Measurements from ENCODE around the gene NDUFB4.
"Not testable (repeated sequence)": the region's sequence is repeated elsewhere in the genome, so short reads cannot be mapped to it uniquely, and the experiment has no call there.

Gene NDUFB4

GRCh38 chr3:120614765-120615164, 18.6 kb downstream of the NDUFB4 start:
- Histone ChIP-seq H3K4me1 (ENCODE audit: control insufficient read depth, insufficient read depth, low read length) (no peaks in the 10 kb centered on the region), H3K9me3 (ENCODE audit: control insufficient read depth, insufficient read depth, low read length) (no peaks in the 10 kb centered on the region), H3K27me3 (ENCODE audit: control insufficient read depth, insufficient read depth, low read length) (no peaks in the 10 kb centered on the region), H3K27ac (ENCODE audit: low read length) (no peak overlapping the region), H3K4me3 (ENCODE audit: low read length) (no peak overlapping the region), H3K36me3 (ENCODE audit: control insufficient read depth, insufficient read depth, low read length) (no peaks in the 10 kb centered on the region)
- WGBS (ENCODE audit: insufficient coverage, insufficient read length), result no CpG with 5 or more reads among the region's 8 CpGs
- no peak for DNase-seq (ENCODE audit: low read depth, low spot score)

GRCh38 chr3:120615847-120616609, 19.9 kb downstream of the NDUFB4 start:
- Histone ChIP-seq H3K36me3 (ENCODE audit: control insufficient read depth, insufficient read depth, low read length) (no peaks in the 10 kb centered on the region), H3K9me3 (ENCODE audit: control insufficient read depth, insufficient read depth, low read length) (no peaks in the 10 kb centered on the region), H3K4me1 (ENCODE audit: control insufficient read depth, insufficient read depth, low read length) (no peaks in the 10 kb centered on the region), H3K27me3 (ENCODE audit: control insufficient read depth, insufficient read depth, low read length) (no peaks in the 10 kb centered on the region), H3K4me3 (ENCODE audit: low read length) (no peak overlapping the region), H3K27ac (ENCODE audit: low read length) (no peak overlapping the region)
- WGBS (ENCODE audit: insufficient coverage, insufficient read length), result no CpG with 5 or more reads among the region's 13 CpGs
- no peak for DNase-seq (ENCODE audit: low read depth, low spot score)

- not testable (repeated sequence) for H3K27me3 ChIP-seq (ENCODE audit: control insufficient read depth, insufficient read depth, low read length); H3K27ac ChIP-seq (ENCODE audit: low read length); H3K4me3 ChIP-seq (ENCODE audit: low read length); H3K4me1 ChIP-seq (ENCODE audit: control insufficient read depth, insufficient read depth, low read length); H3K36me3 ChIP-seq (ENCODE audit: control insufficient read depth, insufficient read depth, low read length); H3K9me3 ChIP-seq (ENCODE audit: control insufficient read depth, insufficient read depth, low read length); DNase-seq (ENCODE audit: low read depth, low spot score)
- no CpG with 5 or more reads among the region's 8 CpGs for WGBS (ENCODE audit: insufficient coverage, insufficient read length)
Measured at GRCh38 chr3:120616745-120617144, 20.6 kb downstream of the NDUFB4 start.

- DNase-seq (ENCODE audit: low read depth, low spot score), result no peak
- Histone ChIP-seq H3K4me1 (ENCODE audit: control insufficient read depth, insufficient read depth, low read length) (no peaks in the 10 kb centered on the region), H3K4me3 (ENCODE audit: low read length) (no peak overlapping the region), H3K27me3 (ENCODE audit: control insufficient read depth, insufficient read depth, low read length) (no peaks in the 10 kb centered on the region), H3K9me3 (ENCODE audit: control insufficient read depth, insufficient read depth, low read length) (no peaks in the 10 kb centered on the region; the same call in 1 of the 2 replicates), H3K36me3 (ENCODE audit: control insufficient read depth, insufficient read depth, low read length) (no peaks in the 10 kb centered on the region), H3K27ac (ENCODE audit: low read length) (no peak overlapping the region)
- WGBS (ENCODE audit: insufficient coverage, insufficient read length), result no CpG with 5 or more reads among the region's 3 CpGs
Measured at GRCh38 chr3:120622457-120622856, 26.3 kb downstream of the NDUFB4 start.

- no peaks in the 10 kb centered on the region for H3K36me3 ChIP-seq (ENCODE audit: control insufficient read depth, insufficient read depth, low read length)
- no peak for DNase-seq (ENCODE audit: low read depth, low spot score)
- 100% methylated on average over 2 of the region's 12 CpGs for WGBS (ENCODE audit: insufficient coverage, insufficient read length)
- H3K27ac ChIP-seq (ENCODE audit: low read length), result no peak overlapping the region
- H3K4me3 ChIP-seq (ENCODE audit: low read length), result no peak overlapping the region
- no peaks in the 10 kb centered on the region for H3K4me1 ChIP-seq (ENCODE audit: control insufficient read depth, insufficient read depth, low read length)
- H3K9me3 ChIP-seq (ENCODE audit: control insufficient read depth, insufficient read depth, low read length), result no peaks in the 10 kb centered on the region; the same call in 1 of the 2 replicates
- H3K27me3 ChIP-seq (ENCODE audit: control insufficient read depth, insufficient read depth, low read length), result no peaks in the 10 kb centered on the region
Measured at GRCh38 chr3:120622870-120623726, 27.0 kb downstream of the NDUFB4 start.

GRCh38 chr3:120623727-120624093, 27.6 kb downstream of the NDUFB4 start:
- no peaks in the 10 kb centered on the region for H3K36me3 ChIP-seq (ENCODE audit: control insufficient read depth, insufficient read depth, low read length)
- no peak for DNase-seq (ENCODE audit: low read depth, low spot score)
- H3K4me3 ChIP-seq (ENCODE audit: low read length), result no peak overlapping the region
- H3K4me1 ChIP-seq (ENCODE audit: control insufficient read depth, insufficient read depth, low read length), result no peaks in the 10 kb centered on the region
- H3K27ac ChIP-seq (ENCODE audit: low read length), result no peak overlapping the region
- H3K27me3 ChIP-seq (ENCODE audit: control insufficient read depth, insufficient read depth, low read length), result no peaks in the 10 kb centered on the region
- H3K9me3 ChIP-seq (ENCODE audit: control insufficient read depth, insufficient read depth, low read length), result no peaks in the 10 kb centered on the region; the same call in 1 of the 2 replicates

GRCh38 chr3:120625159-120625586, 29.0 kb downstream of the NDUFB4 start:
- DNase-seq (ENCODE audit: low read depth, low spot score), result no peak
- Histone ChIP-seq H3K27ac (ENCODE audit: low read length) (no peak overlapping the region), H3K36me3 (ENCODE audit: control insufficient read depth, insufficient read depth, low read length) (no peaks in the 10 kb centered on the region), H3K4me3 (ENCODE audit: low read length) (no peak overlapping the region), H3K4me1 (ENCODE audit: control insufficient read depth, insufficient read depth, low read length) (no peaks in the 10 kb centered on the region), H3K27me3 (ENCODE audit: control insufficient read depth, insufficient read depth, low read length) (no peaks in the 10 kb centered on the region), H3K9me3 (ENCODE audit: control insufficient read depth, insufficient read depth, low read length) (no peaks in the 10 kb centered on the region; the same call in 1 of the 2 replicates)

- H3K9me3 ChIP-seq (ENCODE audit: control insufficient read depth, insufficient read depth, low read length), result no peaks in the 10 kb centered on the region
- no peak for DNase-seq (ENCODE audit: low read depth, low spot score)
- H3K4me1 ChIP-seq (ENCODE audit: control insufficient read depth, insufficient read depth, low read length), result no peaks in the 10 kb centered on the region
- no peaks in the 10 kb centered on the region for H3K36me3 ChIP-seq (ENCODE audit: control insufficient read depth, insufficient read depth, low read length)
- H3K27me3 ChIP-seq (ENCODE audit: control insufficient read depth, insufficient read depth, low read length), result no peaks in the 10 kb centered on the region
- no peak overlapping the region for H3K4me3 ChIP-seq (ENCODE audit: low read length)
- WGBS (ENCODE audit: insufficient coverage, insufficient read length), result no CpG with 5 or more reads among the region's 1 CpG
- H3K27ac ChIP-seq (ENCODE audit: low read length), result no peak overlapping the region
Measured at GRCh38 chr3:120634539-120634938, 38.4 kb downstream of the NDUFB4 start.

- no CpG with 5 or more reads among the region's 2 CpGs for WGBS (ENCODE audit: insufficient coverage, insufficient read length)
- DNase-seq (ENCODE audit: low read depth, low spot score), result no peak
- Histone ChIP-seq H3K4me1 (ENCODE audit: control insufficient read depth, insufficient read depth, low read length) (no peaks in the 10 kb centered on the region), H3K27me3 (ENCODE audit: control insufficient read depth, insufficient read depth, low read length) (no peaks in the 10 kb centered on the region), H3K4me3 (ENCODE audit: low read length) (no peak overlapping the region), H3K36me3 (ENCODE audit: control insufficient read depth, insufficient read depth, low read length) (no peaks in the 10 kb centered on the region), H3K9me3 (ENCODE audit: control insufficient read depth, insufficient read depth, low read length) (no peaks in the 10 kb centered on the region), H3K27ac (ENCODE audit: low read length) (no peak overlapping the region)
Measured at GRCh38 chr3:120636795-120637401, 40.8 kb downstream of the NDUFB4 start.

GRCh38 chr3:120637851-120638559, 41.9 kb downstream of the NDUFB4 start:
- H3K36me3 ChIP-seq (ENCODE audit: control insufficient read depth, insufficient read depth, low read length), result no peaks in the 10 kb centered on the region
- DNase-seq (ENCODE audit: low read depth, low spot score), result no peak
- H3K9me3 ChIP-seq (ENCODE audit: control insufficient read depth, insufficient read depth, low read length), result no peaks in the 10 kb centered on the region
- H3K4me3 ChIP-seq (ENCODE audit: low read length), result no peak overlapping the region
- no peaks in the 10 kb centered on the region for H3K4me1 ChIP-seq (ENCODE audit: control insufficient read depth, insufficient read depth, low read length)
- H3K27me3 ChIP-seq (ENCODE audit: control insufficient read depth, insufficient read depth, low read length), result no peaks in the 10 kb centered on the region
- no CpG with 5 or more reads among the region's 6 CpGs for WGBS (ENCODE audit: insufficient coverage, insufficient read length)
- H3K27ac ChIP-seq (ENCODE audit: low read length), result no peak overlapping the region

Data from iPS DF 6.9 (cell line).